Measurements from ENCODE around the gene MTCL1.
A peak's percentile ranks its signal among the peaks of the same experiment; 100 is the strongest.

The MTCL1 gene

DNA sequence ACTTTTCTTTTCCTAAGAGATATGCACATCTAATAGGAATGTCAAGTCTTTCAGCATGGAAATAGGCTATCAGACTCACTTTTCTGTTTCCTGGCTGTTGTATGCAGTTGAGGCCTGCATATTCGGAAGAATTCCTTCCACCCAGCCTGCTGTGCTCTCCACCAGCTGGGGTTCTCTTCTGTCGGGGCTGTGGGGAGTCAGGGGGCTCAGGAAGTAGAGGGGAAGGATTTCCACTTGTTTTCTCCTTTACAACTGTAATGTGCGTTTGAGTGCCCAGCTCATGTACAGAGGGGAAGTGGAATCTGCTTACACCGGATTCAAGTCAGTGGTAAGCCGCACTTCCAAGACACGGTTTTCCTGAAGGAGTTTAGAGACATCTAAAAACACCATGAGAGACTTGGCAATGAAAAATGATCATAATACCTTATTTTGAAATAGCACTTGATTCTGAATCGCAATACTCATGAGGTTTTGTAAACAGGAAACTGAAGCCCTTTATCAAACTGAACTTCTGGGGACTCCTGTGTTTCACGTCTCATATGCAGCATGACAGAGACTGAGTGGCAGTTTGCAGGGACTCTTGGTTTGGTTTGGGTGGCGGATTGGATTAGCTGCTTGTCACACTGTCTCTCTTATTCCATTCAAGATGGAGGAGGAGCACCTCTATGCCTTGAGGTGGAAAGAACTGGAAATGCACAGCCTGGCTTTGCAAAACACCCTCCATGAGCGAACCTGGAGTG, 90.4 kb downstream of the MTCL1 start:
- no peak for DNase-seq

DNA sequence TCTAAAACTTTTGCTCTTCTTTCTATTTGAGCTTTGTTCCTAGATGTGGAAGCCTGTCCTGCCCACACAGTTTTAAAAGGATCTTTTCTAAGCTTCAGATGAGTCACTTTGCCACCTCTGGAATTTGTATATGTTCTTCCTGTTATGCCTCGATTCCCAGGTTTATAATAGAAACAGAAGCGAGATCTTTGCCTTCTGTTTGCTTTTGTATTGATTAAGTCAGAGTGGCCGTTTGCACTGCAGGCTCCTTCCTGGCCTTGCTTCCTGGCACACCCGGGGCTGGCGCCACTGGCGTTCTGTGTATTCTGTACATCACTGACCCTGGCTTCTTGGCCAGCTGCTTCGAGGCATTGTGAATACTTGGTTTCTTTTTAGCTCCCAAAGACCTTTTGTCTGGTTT, 91.8 kb downstream of the MTCL1 start:
- no peak for DNase-seq

DNA sequence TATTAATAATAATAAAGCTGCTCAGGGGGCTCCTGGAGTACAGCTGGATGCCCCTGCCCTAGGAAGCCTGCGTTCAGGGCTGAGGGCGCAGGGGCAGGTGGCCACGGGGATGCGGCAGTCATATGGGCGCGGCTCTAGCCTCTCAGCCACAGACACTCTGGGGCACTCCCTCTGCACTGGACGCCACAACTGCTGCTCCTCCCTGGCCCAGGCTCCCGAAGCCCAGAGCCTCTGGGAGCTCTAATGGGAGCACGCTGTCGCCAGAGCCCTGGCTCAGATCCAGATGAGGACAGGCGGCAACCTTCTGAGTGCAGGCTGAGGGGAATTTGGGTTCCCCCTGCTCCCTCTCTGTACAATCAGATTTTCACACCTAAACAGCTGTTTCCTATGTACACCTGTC, 93.6 kb downstream of the MTCL1 start:
- DNase-seq = peak; percentile 11 to 72

DNA sequence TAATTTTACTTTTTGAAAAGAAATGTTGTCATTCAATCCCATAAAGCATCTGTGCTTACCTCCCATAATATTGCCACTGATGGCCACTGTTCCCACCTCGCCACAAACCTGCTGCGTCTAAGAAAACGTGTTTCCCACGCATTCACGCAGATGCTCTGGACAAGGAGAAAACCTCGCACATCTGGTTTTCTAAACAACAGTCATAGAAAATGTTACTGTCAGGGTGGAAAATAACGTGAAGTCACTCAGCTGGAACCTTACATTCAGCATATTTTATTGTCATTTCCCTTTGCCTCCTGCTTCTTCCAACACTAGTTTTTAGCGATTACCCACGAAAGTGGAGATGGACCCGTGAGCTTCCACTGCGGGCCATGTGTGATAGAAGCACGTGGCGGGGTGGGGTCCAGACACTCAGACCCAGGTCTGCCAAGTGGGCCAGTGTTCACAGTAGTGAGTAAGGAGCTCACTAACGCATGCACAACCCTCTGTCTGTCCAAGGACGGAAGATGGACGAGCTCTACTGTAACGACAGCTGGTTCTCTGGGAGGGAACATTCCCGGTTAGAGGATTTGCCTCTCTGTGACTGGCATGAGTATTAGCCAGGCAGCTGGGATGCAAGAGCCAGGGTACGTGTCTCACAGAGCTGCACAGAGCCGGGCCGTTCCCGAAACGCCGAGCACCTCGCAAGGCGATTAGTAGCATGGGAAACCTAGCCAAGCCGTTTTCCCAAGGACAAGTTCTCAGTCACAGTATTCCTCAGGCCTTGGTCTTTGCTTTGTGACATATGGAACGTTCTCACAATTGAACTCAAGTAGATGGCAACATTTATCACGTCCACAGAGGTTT, 94.5 kb downstream of the MTCL1 start:
- DNase-seq = peak; percentile 30 to 79

DNA sequence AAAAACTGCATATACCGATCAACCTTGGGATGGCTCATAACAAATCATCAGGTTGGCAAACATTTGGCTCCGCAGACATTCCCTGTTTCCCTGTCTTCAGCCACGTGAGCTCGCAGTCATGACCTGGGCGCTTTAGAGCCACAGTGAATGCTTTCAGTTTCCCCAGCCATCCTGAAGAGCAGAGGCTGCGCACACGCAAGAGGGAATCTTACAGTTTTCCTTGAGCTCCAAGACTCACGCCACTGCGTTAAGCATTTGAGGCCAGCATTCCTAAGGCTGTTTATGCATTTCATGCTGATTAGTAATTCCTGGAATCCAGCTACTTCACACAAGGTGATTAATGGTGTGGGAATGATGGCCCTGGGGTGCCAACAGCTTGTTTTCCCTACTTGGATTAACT, 95.1 kb downstream of the MTCL1 start:
- no peak for DNase-seq

DNA sequence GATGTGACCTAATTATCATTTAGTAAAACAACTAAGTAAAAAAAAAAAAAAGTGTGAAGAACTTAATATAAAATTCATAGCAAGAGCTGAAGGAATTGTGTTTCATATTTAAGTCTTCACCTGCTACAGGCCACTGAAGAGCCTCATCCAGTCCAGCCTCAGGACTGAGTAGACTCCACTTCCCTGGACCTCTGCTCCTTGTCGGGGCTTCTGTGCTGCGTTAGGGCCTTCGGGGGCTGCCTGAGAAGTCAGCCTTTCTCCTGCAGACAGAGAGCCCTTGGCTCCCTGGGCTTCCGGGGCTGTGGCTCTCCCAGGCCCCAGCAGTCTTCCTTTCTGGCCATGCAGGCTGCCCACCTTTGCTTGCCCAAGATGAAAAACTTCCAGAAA, 95.5 kb downstream of the MTCL1 start:
- DNase-seq = no peak

DNA sequence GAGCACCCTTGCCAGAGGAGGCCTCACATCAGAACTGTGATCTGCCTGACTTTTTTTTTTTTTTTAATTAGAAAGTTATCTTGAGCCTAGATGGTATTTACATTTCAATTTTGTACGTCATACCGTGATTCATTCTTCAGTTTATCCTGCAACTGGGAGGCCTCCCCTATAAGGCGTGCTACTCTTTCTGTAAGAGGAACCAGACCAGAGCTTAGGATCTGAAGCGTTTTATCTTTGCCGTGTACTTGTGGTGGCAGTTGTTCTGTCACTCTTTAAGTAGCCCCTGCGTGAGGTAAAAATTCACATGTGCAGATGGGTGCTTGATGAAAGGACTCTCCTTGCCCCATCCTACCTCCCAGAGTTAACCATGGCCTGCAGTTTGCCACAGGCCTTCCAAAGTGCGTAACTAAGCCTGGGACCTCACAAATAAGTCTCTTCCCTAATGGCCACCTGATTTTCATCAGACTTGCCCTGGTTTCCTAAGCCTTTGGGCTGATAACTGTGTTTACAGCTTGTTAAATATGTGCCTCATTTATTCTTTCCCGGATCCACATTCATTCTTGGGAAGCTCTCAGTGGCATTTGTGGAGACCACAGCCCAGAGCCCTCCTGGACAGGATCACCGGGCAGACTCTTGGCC, 96.0 kb downstream of the MTCL1 start:
- DNase-seq = no peak

DNA sequence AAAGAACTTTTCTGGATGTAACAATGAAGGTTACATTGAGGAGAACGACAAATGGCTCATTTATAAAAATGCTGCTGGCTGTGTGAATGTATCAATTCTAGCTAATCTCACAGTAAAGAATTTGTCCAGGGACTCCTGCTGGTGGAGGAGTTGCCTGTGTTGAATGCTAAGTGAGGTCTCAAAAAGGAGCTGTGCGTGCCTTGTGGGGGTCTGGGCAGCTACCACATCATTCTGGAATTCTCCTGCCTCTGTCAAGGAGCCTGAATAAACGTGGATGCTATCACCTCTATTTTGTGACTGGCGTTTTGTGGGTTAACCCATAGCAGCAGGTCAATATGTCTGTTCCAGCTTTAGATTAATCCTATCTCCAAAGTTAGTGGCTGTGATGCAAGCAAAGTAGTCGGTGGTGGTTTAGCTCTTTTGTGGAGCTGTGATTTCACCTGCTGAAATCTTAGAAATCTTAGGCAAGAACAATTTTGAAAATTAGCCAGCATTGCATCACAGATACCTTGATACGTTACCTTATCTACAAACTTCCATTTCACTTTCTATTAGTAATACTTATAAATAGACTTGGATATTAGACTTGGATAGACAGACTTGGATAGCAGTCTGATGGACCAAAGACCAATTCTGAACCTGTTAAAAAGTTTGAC, 96.8 kb downstream of the MTCL1 start:
- no peak for DNase-seq

DNA sequence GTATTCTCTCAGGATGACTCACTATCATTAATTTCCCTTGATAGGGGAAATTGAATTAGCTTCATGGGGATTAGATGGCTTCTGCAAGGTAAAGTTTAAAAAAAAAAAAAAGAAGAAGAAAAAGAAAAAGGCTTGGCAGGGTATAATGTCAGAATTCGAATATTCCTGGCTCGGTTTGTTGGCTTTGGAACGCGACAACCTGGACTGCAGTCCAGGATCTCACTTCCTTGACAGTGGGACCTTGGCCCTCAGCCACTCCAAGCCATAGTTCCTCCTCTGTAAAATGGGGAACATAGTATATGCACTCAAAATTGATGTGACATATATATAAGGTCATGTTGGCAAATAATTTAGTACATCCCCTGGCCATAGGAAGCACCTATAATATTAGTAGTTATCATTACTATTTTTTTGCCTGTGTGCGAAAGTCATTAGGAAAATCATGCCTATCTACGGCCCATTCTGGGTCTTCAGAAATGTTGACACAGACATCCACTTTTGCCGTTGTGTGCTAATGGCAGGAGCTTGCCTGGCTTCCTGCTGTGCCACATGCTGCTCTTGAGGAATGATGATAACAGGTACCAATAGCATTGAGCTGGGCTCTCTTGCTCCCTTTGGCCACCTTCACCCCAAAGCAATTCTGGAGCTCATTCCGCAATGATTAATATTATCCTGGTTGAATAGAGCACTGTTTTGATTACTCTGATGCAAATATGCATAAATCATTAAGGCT, 97.9 kb downstream of the MTCL1 start:
- no peak for DNase-seq

DNA sequence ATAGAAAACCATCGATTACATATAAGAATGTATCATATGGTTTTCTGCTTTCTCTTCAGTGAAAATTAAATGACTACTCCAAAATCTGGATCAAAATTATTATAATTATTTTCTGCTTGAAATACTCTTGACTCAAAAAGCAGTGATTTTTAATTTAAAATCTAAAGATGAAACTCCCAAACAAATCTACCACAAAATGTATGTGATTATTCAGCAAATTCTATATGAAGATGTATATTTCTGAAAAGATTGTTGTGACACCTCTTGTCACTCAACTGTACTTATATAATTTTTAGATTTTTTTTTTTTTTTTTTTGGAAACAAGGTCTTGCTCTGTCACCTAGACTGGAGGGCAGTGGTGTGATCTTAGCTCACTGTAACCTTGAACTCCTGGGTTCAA, 98.6 kb downstream of the MTCL1 start:
- no peak for DNase-seq

DNA sequence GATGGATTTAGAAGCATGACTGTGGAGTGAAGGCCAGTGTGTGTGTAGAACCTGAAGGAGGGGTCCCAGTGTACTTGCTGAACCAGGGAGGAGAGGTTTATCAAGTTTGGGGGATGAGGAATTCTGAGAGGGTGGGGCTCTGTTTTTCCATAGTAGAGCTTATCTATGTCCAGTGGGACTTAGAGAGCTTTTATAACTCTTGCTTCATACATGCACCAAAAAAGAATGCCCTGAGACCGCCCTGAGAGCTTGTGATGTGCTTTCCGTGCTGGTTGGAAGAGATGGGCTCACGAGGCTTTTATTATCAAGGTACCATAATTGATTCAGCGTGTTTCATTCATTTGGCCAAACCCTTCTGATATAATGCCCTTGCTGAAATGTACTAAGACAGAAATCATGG, 100.2 kb downstream of the MTCL1 start:
- DNase-seq = no peak

DNA sequence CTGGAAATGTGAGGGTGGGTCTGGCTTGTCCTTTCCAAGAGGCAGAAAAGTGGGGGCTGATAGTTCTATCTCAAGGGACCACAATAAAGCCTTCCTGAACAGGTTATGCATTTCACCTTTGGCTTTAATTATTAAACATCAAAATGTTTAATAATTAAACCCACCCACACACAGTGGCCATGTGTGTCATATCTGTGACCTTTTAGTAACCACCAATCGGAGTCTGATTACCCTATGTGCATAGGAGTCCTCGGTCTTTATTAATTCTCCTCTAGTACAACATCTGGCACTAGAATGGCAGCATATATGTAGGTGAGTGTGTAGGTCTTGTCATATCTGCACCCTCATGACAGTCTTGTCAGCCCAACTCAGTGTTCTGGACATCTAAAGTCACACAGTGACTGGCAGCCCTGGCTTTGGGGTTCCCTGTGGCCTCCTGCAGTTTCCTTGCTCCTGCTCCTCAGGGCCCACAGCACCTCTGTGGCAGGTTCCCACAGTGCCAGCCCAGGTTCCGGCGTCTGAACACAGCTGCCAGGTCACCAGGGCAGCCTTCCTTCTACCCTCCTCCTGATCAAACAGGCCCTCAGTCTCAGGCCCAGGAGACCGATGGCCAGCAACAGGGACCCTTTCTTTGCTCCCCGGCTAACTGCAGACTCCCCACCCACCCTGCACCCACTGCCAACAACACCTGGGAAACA, 100.9 kb downstream of the MTCL1 start:
- no peak for DNase-seq

DNA sequence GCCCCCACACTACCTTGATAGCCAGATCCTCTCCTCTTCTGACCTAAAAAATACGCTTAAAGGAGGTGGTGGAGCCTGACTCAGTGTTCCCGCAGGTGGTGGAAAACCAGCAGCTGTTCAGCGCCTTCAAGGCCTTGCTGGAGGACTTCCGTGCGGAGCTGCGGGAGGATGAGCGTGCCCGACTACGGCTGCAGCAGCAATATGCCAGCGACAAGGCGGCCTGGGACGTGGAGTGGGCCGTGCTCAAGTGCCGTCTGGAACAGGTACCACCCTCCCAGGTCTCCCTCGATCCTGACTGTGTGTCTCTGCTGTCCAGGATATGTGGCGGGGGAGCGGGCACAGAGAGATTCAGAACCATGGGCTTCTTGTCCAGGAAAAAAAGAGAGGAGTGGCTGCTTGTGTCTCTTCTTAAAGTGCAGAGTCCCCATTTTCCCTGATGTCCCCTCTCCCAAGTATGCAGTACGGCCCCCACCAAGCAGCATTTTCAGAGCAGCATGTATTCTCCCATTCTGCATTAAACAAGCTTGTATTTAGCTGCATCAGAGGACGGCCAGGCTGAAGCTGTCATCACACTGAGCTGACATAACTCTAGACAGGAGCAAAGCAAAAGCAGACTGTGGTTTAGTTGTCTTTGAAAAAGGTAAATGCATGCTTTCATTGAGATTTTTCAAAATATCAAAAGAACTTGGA, 101.6 kb downstream of the MTCL1 start:
- no peak for DNase-seq

DNA sequence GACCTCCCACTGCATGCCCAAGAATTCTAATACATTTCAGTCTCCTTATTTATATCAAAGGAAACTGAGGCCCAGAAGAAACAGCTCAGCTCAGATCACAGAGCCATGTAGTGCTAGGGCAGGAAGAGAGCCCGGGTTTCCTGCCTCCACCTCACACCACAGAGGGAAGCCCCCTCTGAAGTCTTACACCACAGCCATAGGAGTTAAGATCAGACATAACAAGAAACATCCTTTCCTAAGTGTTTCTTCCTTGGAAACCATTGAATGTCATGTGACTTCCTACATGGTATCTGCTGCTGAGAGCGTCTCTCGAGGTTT, 102.1 kb downstream of the MTCL1 start:
- no peak for DNase-seq

DNA sequence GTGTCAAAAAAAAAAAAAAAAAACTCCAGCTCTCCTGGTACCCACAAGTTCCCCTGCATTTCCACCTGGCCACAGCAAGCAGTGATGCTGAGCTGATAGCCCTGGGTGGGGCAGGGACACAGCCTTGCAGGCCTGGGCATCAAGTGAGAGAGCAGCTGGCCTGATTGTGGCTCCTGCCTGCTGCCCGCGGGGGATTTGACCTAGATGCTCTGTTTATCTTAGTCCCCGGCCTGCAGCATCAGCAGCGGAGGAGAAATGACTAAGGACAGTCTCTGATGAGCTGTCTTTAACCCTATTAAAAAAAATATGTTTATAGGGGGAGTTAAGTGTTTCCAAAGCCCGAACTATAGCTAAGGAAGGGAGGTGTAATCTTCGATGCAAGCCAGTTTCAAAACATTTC, 102.6 kb downstream of the MTCL1 start:
- no peak for DNase-seq

DNA sequence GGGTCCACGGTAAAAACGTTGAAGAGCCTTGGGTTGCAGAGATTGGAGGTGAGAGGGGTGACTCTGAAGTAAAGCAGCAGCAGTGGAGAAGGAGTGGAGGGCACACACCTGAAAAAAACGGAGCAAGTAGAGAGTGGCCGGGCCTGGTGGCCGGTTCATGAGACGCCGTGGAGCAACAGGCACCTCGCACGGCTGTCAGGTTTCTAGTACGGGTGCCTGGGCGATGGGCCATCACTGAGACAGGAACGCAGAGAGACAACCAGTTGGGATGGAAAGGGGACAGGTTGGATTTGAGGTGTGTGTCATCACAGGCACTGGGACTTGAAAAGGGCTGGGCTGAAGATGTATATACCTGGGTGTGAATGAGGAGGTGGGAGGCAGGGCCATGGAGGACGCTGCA, 104.2 kb downstream of the MTCL1 start:
- no peak for DNase-seq

DNA sequence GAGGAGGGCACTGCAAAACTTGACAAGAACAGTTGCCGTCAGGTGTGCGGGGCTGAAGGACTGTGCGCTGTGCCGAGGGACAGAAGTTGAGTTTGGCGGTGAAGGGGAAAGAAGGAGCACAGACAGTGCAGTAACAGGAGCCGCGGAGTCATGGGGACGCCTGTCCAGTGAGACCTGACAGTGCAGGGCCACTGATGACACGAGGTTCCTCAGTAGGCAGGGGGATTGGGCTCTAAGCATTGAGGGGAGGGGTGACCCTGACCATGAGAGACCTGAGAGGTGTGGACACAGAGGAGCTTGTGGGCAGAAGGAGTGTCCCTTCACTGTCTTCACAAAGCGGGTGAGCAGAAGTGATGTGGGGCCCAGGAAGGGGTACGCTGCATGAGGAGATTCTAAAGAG, 104.8 kb downstream of the MTCL1 start:
- DNase-seq = no peak

DNA sequence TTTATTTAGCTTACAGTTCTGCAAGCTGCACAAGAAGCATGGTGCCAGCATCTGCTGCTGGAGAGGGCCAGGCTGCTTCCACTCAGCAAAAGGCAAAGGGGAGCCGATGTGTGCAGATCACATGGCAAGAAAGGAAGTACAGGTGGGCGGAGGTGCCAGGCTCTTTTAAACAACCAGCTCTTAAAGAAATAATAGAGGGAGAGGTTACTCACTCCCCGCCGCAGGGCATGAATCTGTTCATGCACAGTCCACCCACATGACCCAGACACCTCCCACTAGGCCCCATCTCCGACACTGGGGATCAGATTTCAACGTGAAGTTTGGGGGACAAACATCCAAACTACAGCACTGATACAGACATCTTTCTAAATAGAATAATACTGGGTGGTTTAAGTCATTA, 105.8 kb downstream of the MTCL1 start:
- DNase-seq = no peak

DNA sequence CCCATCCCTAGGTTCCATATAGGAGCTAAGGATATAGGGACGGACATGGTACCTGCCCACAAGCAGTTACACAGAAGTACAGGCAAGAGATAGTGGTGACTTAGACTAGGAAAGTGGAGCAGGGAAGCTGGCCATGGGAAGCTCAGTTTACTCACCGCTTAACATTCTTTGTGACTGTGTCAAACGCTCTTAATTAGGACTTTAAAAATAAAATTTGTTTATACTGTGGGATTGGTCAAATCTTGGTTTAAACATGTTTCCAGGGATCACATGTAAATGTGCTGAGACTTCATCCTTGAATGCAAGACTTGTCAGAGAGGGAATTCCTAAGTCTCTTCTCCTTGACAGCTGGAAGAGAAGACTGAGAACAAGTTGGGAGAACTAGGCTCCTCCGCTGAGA, 107.3 kb downstream of the MTCL1 start:
- DNase-seq = no peak

DNA sequence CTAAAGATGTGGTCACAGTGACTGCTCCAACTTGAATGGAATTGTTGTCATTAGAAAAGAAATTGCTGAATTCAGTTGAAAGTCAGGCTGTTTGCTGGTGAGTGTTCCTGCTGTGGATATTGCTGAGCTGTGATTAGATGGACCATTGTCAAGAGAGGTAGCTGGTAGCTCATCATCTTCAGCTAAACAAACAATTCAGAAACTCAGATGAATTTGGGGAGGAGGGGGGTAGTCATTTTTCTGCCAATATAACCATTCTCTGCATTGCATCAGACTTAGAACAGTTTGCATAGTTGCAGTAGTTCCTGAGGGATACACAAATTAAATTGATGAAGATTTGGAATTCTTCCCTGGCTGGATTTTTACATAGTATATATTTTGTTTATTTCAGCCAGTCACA, 108.3 kb downstream of the MTCL1 start:
- DNase-seq = no peak

DNA sequence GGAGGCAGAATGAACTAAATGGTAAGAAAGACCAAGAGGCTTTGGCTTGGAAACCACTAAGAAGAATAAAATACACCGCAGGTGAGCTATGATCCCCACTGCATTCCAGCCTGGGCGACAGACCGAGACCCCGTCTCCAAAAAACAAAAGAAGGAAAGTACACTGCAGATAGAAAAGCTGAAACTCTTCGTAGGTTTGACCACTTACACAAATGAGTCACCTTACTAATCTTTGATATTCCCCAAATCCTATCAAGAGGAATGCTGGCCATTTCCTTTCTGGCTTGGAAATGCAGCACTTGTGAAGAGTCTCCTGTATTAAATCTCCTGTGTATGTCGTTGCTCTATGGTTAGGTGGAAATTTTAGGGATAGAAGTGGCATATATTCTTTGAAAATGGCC, 108.8 kb downstream of the MTCL1 start:
- no peak for DNase-seq

DNA sequence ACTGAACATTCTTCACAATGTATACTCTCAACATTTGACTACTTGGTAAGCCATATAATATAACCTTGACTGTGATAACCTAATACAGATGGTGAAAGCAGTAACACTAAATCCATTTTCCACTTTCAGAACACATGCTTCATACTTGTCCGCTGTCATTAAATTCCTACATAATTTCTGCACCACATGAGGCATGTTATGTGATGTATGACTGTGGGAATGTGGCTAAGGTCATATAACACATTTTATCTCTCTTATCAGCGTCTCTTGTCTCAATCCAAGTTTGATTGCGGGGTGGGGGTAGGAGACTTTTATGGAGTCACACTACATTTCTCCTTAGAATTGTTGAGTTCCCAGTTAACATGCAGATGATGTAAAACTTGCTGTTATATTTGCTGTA, 110.9 kb downstream of the MTCL1 start:
- no peak for DNase-seq

All from NCI-H524 (cell line).